Ecto neural progenitor cell (in vitro differentiated cells): ENCODE data around the gene GPR33.
"Not testable (repeated sequence)": the region's sequence is repeated elsewhere in the genome, so short reads cannot be mapped to it uniquely, and the experiment has no call there.

ENCODE experiments used
- DNase-seq: peaks from one replicate; pipeline ENCODE4 v3.0.0-alpha.2; 2018; ENCODE audit warnings: low spot score

Gene GPR33

GRCh38 chr14:31487886-31488285, at the start of gene GPR33:
TSS of gene GPR33 (minus strand) at chr14:31488039. CDS start at chr14:31483965, 4,074 bp downstream.
- DNase-seq = no peak

DNA sequence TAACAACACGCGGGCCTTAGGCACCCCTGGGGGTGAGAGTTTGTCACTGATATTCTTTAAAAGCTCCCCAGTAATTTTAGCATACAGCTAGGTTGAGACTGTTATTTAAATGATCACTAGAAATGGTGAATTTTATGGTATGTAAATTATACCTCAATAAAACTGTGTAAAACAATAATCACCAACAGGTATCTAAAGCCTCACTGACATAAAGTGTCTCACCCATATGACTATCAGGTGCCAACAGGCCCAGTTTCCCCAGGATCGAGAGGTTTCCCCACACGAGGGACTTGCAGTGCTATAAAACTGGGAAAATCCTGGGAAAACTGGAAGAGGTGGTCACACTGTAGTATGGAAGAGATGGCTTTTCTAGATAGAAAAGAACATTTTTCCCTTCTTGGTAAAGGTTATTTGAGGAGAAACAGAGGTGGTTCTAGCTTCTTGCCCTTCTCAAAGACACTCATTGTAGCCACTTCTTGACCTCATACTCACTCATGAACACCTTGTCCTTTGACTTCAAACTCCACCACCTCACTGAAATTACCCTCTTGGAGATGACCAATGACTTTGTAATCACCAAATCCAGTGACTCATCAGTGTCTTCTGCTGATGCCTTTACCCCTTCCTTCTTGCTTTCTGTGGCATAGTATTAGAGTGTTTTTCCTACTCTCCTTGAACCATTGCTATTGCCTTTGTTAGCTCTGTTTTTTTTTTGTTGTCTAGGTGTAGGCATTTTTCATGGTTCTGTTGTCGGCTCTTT, 48.5 kb upstream of the GPR33 start:
- DNase-seq = no peak

DNA sequence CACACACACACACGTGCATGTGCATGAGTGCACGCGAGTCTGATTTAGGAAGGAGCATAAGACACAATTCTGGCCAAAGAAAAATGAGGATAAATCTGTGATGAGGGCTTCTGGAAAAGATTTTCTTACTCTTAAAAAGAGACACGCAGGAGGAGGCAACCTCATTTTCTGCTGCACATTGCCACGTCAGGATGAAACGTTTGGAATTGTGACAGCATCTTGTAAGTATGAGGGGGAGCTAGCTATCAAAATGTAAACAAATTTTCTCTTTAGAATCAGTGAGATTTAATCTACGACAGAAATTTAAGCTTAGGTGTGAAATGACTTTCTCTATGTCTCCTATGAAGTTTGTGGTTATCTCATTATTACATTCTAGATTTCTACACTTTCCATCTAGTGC, 42.3 kb upstream of the GPR33 start:
- DNase-seq = no peak

- DNase-seq = no peak
These were observed 41.2 kb upstream of the GPR33 start for GRCh38 chr14:31529053-31529452.

- DNase-seq = no peak
These were observed 39.7 kb upstream of the GPR33 start for GRCh38 chr14:31527546-31527945.

DNA sequence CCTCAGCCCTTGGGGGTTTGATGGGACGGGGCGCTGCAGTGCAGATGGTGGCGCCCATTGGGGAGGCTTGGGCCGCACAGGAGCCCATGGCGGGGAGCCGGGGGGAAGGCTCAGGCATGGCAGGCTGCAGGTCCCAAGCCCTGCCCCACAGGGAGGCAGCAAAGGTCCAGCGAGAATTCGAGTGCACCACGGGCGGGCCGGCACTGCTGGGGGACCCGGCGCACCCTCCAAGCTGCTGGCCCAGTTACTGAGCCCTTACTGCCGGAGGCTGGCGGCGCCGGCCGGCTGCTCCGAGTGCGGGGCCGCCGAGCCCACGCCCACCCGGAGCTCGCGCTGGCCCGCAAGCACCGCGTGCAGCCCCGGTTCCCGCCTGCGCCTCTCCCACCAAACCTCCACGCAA, 39.2 kb upstream of the GPR33 start:
- DNase-seq = no peak

- DNase-seq = no peak
These were observed 23.0 kb upstream of the GPR33 start for GRCh38 chr14:31510855-31511254.

DNA sequence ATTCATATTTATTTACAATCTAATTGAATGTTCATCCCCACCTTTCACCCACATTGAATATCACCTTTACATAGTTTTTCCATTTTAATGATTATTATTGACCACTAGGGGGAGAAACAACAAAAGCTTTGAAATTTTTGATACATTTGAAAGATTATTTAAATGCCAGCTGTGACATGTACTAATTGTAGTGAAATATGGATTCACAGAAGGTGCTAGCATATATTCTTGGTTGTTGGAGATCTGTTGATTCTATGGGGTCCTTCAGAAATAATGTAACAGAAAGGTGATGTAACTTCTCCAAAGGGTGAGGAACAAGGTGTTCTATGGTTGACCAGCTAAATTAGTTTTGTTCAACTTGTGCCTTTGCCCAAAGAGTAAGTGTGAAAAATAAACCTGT, 22.4 kb upstream of the GPR33 start:
- no peak for DNase-seq

DNA sequence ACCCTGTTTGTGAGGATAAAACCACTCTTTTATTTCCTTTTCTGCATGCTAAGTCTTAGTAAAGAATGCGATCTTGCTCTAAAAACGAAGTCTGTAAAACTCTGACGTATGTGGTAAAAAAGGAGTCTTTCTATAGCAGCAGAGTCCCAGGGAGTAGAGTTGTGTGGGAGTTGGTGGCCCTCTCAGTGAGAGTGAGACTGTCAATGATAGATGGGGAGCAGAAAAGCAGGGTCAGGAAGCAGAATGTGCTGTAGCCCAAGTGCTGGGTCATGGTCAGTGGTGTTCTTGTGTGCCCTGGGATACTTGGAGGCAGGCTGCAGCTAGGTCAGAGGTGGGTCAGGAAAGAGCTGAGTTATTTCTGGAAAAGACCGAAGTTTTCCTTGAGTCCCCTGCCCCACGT, 20.3 kb upstream of the GPR33 start:
- no peak for DNase-seq

DNA sequence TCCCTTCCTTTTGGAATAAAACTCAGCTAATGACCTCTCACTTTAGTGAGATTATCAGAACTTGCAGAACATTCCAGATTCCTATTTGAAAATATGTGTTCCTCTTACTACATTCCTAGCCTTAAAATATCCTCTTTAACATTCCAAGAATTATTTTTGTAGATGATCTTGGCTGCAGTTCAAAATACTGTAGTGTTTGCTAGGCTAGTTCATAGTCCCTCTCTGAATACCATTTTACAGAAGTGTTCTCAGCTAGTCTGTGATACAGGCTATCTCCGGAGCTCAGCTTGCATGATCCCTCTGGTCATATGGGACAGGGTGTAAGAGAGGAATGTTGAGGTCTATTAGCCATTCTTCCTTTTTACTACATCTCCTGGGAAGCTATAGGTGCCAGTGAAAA, 17.6 kb upstream of the GPR33 start:
- DNase-seq = no peak

DNA sequence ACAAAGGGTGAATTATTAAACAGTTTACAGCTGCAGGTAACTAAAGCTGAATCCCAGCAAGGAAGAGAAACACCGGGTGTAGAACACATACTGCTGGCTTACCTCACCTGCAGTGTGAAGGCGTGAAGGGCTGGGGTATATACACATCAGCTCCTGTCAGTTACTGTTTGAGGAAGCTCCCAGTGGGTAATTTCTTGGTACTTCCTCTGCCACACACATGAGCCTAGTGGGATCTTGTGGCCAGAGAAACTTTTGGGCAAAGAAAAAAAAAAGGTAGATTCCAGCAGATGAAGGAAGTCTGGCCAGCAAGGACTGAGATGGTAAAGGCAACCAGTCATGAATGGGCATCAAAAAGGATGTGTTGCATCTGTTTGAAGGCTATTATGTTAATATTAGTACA, 14.0 kb upstream of the GPR33 start:
- no peak for DNase-seq

DNA sequence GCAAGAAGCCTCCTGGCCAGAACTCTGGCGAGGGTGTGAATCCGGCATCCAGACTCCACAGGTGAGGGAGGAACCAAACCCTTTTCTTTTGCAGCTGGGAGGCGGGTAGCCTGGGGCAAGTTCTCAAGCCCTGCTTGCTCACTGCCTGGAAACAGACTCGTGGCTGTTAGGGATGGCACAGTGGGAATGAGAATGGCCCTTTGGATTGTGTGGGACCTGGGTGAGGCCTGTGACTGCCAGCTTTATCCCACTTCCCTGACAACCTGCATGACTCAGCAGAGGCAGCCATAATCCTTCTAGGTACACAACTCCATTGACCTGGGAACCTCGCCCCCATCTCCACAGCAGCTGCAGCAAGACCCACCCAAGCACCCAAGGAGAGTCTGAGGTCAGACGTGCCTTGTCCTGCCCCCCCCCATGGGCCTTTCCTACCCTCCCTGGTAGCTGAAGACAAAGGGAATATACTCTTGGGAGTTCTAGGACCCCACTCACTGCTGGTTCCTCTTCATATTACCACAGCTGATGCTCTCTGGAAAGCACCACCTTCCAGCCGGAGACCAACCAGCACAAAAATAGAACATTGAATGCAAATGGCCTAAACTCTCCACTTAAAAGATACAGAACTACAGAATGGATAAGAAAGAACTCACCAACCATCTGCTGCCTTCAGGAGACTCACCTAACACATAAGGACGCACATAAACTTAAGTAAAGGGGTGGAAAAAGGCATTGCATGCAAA, 5.1 kb upstream of the GPR33 start:
- DNase-seq = no peak

GRCh38 chr14:31489691-31490090, 1.9 kb upstream of the GPR33 start:
- DNase-seq = no peak

GRCh38 chr14:31486764-31487163, 1.1 kb downstream of the GPR33 start:
- no peak for DNase-seq

DNA sequence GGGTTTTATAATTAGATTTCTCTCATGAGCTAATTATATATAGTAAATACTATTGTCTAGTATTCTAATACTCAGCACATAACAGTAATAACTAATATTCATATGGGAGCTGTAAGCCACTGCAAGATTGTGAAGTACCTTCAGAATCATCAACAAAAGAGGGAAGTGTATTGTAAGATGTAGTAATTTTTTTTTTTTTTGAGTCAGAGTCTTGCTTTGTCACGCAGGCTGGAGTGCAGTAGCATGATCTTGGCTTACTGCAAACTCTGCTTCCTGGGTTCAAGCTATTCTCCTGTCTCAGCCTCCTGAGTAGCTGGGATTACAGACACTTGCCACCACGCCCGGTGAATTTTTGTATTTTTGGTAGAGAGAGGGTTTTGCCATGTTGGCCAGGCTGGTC, 3.1 kb downstream of the GPR33 start:
- no peak for DNase-seq

GRCh38 chr14:31480156-31480555, 7.7 kb downstream of the GPR33 start:
- no peak for DNase-seq

- DNase-seq = no peak
These were observed 8.8 kb downstream of the GPR33 start for GRCh38 chr14:31479027-31479426.

GRCh38 chr14:31477248-31477647, 10.6 kb downstream of the GPR33 start:
- DNase-seq = no peak

DNA sequence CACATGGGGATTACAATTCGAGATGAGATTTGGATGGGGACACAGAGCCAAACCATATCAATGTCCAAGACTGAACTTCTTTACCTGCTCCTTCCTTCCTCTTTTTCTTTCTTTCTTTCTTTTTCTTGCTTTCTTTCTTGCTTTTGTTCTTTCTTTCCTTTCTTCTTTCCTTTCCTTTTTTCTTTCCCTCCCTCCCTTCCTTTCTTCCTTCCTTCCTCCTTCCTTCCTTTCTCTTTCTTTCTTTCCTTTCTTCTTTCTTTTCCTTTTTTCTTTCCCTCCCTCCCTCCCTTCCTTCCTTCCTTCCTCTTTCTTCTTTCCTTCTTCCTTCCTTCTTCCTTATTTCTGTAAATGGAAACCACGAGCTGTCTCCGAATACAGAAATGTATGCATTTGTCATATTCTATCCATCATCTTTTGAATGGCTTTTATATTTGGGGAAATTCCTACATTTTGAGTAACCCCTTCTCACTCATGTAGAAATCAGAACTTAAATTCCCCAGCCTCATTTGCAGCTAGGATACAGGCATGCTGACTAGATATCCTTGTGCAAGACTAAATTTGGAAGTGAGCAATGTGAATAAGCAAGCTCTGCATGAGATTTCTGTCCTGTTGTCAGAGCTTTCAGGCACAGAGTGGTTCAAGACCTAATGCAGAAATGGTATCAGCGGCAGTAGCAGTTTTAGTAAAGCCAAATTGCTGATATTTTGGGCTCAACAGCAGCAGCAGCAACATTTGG, 11.5 kb downstream of the GPR33 start:
- DNase-seq = no peak

DNA sequence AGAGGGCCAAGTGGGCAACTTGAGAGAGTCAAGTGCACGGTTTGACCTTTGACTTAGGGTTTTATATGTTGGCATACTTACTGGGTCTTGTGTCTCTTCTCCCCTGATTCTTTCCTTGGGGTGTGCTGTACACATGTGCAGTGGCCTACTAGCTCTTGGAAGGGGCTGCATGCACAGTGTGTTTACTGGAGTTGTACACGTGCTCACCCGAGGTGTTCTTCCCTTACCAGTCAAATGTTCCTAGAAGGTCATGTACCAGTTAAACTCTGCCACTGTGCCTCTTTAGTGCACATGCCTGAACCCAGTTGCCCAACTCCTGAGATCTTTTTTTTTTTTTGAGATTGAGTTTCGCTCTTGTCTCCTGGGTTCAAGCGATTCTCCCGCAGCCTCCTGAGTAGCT, 21.3 kb downstream of the GPR33 start:
- DNase-seq = no peak

DNA sequence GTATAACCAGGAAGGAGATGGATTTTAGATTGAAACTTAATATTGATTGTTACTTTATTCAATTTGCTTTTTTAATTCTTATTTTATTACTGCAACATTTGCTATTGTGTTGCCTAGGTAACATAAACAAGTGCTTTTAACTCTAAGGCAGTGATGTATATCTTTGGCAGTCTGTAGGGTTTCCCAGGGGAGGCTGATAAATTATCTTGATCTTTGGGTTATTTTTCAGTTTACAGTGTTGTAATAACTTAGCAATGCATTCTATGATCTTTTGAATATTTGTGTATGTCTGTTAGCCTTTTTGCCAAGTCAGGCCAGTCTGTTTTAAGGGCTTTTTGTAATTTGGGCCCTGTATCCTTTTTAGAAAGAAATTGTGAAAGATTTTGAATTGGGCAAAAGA, 22.7 kb downstream of the GPR33 start:
- no peak for DNase-seq

DNA sequence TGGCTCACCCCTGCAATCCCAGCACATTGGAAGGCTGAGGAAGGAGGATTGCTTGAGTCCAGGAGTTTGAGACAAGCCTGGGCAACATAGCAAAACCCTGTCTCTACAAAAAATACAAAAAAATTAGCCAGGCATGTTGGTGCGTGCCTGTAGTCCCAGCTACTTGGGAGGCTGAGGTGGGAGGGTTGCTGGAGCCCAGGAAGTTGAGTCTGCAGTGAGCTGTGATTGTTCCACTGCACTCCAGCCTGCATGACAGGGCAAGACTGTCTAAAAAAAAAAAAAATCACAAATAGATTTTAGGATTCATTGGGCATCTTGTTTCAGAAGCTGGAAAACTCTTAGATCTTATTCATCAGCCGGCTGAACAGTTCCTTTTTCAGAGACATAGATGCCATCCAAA, 25.4 kb downstream of the GPR33 start:
- DNase-seq = not testable (repeated sequence)

DNA sequence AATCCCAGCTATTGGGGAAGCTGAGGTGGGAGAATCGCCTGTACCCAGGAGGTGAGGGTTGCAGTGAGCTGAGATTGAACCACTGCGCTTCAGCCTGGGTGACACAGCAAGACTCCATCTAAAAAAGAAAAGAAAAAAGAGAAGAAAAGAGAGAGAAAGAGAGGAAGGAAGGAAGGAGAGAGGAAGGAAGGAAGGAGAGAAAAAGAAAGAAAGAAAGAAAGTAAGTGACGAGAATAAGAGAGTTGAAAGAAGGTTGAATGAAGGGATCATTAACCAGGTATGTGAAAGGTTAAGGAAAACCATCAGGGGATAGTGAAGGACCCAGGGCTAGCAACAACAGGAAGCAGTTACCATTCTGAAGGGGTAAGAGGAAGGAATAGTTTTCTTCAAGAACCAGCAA, 26.3 kb downstream of the GPR33 start:
- no peak for DNase-seq
